ENCODE results near the gene ZFAND2A.
"Not testable (repeated sequence)": the region's sequence is repeated elsewhere in the genome, so short reads cannot be mapped to it uniquely, and the experiment has no call there.

ZFAND2A gene

GRCh38 chr7:1174881-1175596 lies 15.0 kb upstream of the ZFAND2A start:
- no peak for DNase-seq

GRCh38 chr7:1174002-1174401 lies 14.0 kb upstream of the ZFAND2A start:
- no peak for DNase-seq

GRCh38 chr7:1172666-1173523 lies 12.9 kb upstream of the ZFAND2A start:
- DNase-seq: no peak

GRCh38 chr7:1171516-1171915 lies 11.5 kb upstream of the ZFAND2A start:
- DNase-seq: not testable (repeated sequence)

- no peak for DNase-seq
These were observed 10.9 kb upstream of the ZFAND2A start for GRCh38 chr7:1170741-1171501.

- peak; percentile 65 for DNase-seq
These were observed 9.7 kb upstream of the ZFAND2A start for GRCh38 chr7:1169409-1170368.

- no peak for DNase-seq
These were observed 8.4 kb upstream of the ZFAND2A start for GRCh38 chr7:1168422-1168821.

- DNase-seq: no peak
These were observed 4.4 kb upstream of the ZFAND2A start for GRCh38 chr7:1164436-1164835.

- DNase-seq: no peak
These were observed 3.1 kb upstream of the ZFAND2A start for GRCh38 chr7:1163121-1163520.

- DNase-seq: peak; percentile 36
These were observed 650 bp upstream of the ZFAND2A start for GRCh38 chr7:1160670-1161021.

GRCh38 chr7:1159231-1159630 lies 765 bp downstream of the ZFAND2A start:
- DNase-seq: not testable (repeated sequence)

- DNase-seq: no peak
These were observed 1.5 kb downstream of the ZFAND2A start for GRCh38 chr7:1158203-1159126.

- peak; percentile 39 for DNase-seq
These were observed 3.0 kb downstream of the ZFAND2A start for GRCh38 chr7:1156782-1157535.

- DNase-seq: not testable (repeated sequence)
These were observed 3.9 kb downstream of the ZFAND2A start for GRCh38 chr7:1155818-1156781.

GRCh38 chr7:1154172-1154739 lies 5.7 kb downstream of the ZFAND2A start:
- no peak for DNase-seq

- no peak for DNase-seq
These were observed 7.5 kb downstream of the ZFAND2A start for GRCh38 chr7:1152492-1152891.

- DNase-seq: no peak
These were observed 8.2 kb downstream of the ZFAND2A start for GRCh38 chr7:1151653-1152425.

- no peak for DNase-seq
These were observed 8.8 kb downstream of the ZFAND2A start for GRCh38 chr7:1151156-1151555.
